K562 (cell line): ENCODE measurements around the gene MYO3B. TPM values are rescaled to one million over a fixed set of nuclear protein-coding genes. Genes with fewer than 3 reads are reported as not detected.

Experiments used
- ADNP ChIP-seq: fragments of 200-800 bp; sonication (Bioruptor generic); IDR thresholded peaks from 2 replicates; pipeline ENCODE4 v1.6.1; 2016; ENCODE audit warnings: missing genetic modification characterization, missing compliant biosample characterization
- CEBPB ChIP-seq: fragments of 450-650 bp; IDR thresholded peaks from 2 replicates; pipeline ENCODE4 v1.6.1; 2016; ENCODE audit warnings: missing genetic modification characterization, missing compliant biosample characterization
- FOXK1 ChIP-seq: sonication (generic); formaldehyde crosslinking; IDR thresholded peaks from 2 replicates; pipeline ENCODE4 v1.8.0; 2022; ENCODE audit warnings: missing genetic modification reagents, mild to moderate bottlenecking, borderline replicate concordance
- IFI16 ChIP-seq: fragments of 250-450 bp; sonication (Bioruptor Pico); IDR thresholded peaks from 2 replicates; pipeline ENCODE4 v2.1.2; 2022; ENCODE audit warnings: mild to moderate bottlenecking, inconsistent platforms
- L3MBTL2 ChIP-seq: fragments of 450-650 bp; IDR thresholded peaks from 2 replicates; pipeline ENCODE4 v1.6.1; 2016; ENCODE audit warnings: mild to moderate bottlenecking, moderate library complexity
- MGA ChIP-seq: fragments of 450-650 bp; IDR thresholded peaks from 2 replicates; pipeline ENCODE4 v1.6.1; 2016; ENCODE audit warnings: mild to moderate bottlenecking, moderate library complexity
- NR2C1 ChIP-seq, 2 experiments: fragments of 450-650 bp; IDR thresholded peaks; 2 replicates each; pipeline ENCODE4 v1.6.1; 2017; ENCODE audit warnings: mild to moderate bottlenecking in 2 of 2, antibody characterized with exemption in 1 of 2, inconsistent platforms in 1 of 2, missing compliant biosample characterization in 1 of 2, missing genetic modification characterization in 1 of 2
- TARDBP ChIP-seq: fragments of 450-650 bp; IDR thresholded peaks from 2 replicates; pipeline ENCODE4 v1.6.1; 2016
- ZBTB8A ChIP-seq: fragments of 450-650 bp; IDR thresholded peaks from 2 replicates; pipeline ENCODE4 v1.6.1; 2018; ENCODE audit warnings: mild to moderate bottlenecking, moderate library complexity; ENCODE audit not compliant: partially characterized antibody
- ZNF212 ChIP-seq: fragments of 450-650 bp; formaldehyde crosslinking; IDR thresholded peaks from 2 replicates; pipeline ENCODE4 v1.4.0; 2020; ENCODE audit warnings: mild to moderate bottlenecking
- polyA plus RNA-seq, 8 experiments: library from polyadenylated mRNA; depleted of rRNA in 4 of 8; stranded (reverse) in 5 of 8; unstranded in 3 of 8; fragments of >200 nt; fragmentation: Nextera tagmentation in 2 of 8; fragmentation: Illumina TruSeq in 1 of 8; extraction: Ambion mirVana in 2 of 8; extraction: Trizol in 1 of 8; gene quantifications; 2 replicates each; pipeline versions ENCODE4 v1.2.1 to v1.2.3, GENCODE V29; 2011 to 2014; ENCODE audit warnings: inconsistent platforms in 1 of 8, missing spikeins in 1 of 8
- total RNA-seq, 7 experiments: library from RNA; depleted of rRNA in 6 of 7; stranded (reverse); fragments of >200 nt in 6 of 7; fragmentation: Illumina TruSeq in 2 of 7; extraction: Trizol in 2 of 7; gene quantifications; 2 replicates each; pipeline versions ENCODE4 v1.2.1 to v1.2.3, GENCODE V29; 2011 to 2021; ENCODE audit warnings: low replicate concordance in 1 of 7
- TF ChIP-seq, protein P1 (sequence below): IDR thresholded peaks from 3 replicates; pipeline ENCODE4 v1.6.1; 2011; ENCODE audit warnings: borderline replicate concordance, mild to moderate bottlenecking, moderate library complexity; ENCODE audit not compliant: insufficient read length; ENCODE audit errors: extremely low read depth
- TF ChIP-seq, protein P2 (sequence below): IDR thresholded peaks from 2 replicates; pipeline ENCODE4 v1.6.1; 2012; ENCODE audit warnings: low read depth, low read length, improper control_type of control experiment, borderline replicate concordance

MYO3B gene
- total and polyA plus RNA-seq, 9 of the 15 experiments (the other 6 are each of a cell fraction or from before 2014, with no cell fraction given): 2.7 to 6.5 (median 3.6) TPM

- TF ChIP-seq MGA: no peak
- TF ChIP-seq ADNP (tag): no peak
- no peak for TF ChIP-seq ZNF212 (CRISPR knock-in tag)
- TF ChIP-seq L3MBTL2: no peak
- TF ChIP-seq IFI16 (CRISPR knock-in tag): no peak
- no peak for TF ChIP-seq NR2C1 (IDR thresholded peaks at IDR 0.05)
- no peak for TF ChIP-seq NR2C1 (tag; IDR thresholded peaks at IDR 0.05)
- TF ChIP-seq CEBPB (tag): no peak
- TF ChIP-seq FOXK1 (CRISPR knock-in tag): no peak
- TF ChIP-seq, protein P1, sequence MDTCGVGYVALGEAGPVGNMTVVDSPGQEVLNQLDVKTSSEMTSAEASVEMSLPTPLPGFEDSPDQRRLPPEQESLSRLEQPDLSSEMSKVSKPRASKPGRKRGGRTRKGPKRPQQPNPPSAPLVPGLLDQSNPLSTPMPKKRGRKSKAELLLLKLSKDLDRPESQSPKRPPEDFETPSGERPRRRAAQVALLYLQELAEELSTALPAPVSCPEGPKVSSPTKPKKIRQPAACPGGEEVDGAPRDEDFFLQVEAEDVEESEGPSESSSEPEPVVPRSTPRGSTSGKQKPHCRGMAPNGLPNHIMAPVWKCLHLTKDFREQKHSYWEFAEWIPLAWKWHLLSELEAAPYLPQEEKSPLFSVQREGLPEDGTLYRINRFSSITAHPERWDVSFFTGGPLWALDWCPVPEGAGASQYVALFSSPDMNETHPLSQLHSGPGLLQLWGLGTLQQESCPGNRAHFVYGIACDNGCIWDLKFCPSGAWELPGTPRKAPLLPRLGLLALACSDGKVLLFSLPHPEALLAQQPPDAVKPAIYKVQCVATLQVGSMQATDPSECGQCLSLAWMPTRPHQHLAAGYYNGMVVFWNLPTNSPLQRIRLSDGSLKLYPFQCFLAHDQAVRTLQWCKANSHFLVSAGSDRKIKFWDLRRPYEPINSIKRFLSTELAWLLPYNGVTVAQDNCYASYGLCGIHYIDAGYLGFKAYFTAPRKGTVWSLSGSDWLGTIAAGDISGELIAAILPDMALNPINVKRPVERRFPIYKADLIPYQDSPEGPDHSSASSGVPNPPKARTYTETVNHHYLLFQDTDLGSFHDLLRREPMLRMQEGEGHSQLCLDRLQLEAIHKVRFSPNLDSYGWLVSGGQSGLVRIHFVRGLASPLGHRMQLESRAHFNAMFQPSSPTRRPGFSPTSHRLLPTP: no peak
- TF ChIP-seq, protein P2, sequence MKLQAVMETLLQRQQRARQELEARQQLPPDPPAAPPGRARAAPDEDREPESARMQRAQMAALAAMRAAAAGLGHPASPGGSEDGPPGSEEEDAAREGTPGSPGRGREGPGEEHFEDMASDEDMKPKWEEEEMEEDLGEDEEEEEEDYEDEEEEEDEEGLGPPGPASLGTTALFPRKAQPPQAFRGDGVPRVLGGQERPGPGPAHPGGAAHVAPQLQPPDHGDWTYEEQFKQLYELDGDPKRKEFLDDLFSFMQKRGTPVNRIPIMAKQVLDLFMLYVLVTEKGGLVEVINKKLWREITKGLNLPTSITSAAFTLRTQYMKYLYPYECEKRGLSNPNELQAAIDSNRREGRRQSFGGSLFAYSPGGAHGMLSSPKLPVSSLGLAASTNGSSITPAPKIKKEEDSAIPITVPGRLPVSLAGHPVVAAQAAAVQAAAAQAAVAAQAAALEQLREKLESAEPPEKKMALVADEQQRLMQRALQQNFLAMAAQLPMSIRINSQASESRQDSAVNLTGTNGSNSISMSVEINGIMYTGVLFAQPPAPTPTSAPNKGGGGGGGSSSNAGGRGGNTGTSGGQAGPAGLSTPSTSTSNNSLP: no peak
- TF ChIP-seq ZBTB8A: no peak
- no peak for TF ChIP-seq TARDBP
These were observed 146.7 kb downstream of the MYO3B start (continued) for GRCh38 chr2:170324640-170325046.
